HuH-7.5 (cell line): ENCODE data around the gene HINT2.

Experiments used
- DNase-seq: peaks from one replicate; pipeline ENCODE4 v3.0.0; 2011; ENCODE audit warnings: low spot score

The HINT2 gene

GRCh38 chr9:35814841-35815543 lies at the start of gene HINT2:
HINT2 (minus strand) TSS chr9:35815042; CDS start chr9:35814979, 63 bp downstream.
- DNase-seq = peak; percentile 92

GRCh38 chr9:35863583-35863982 lies 48.7 kb upstream of the HINT2 start:
- DNase-seq = no peak

GRCh38 chr9:35862328-35862727 lies 47.5 kb upstream of the HINT2 start:
- DNase-seq = no peak

- no peak for DNase-seq
Observed at GRCh38 chr9:35861161-35861897, 46.5 kb upstream of the HINT2 start.

GRCh38 chr9:35859990-35860339 lies 45.1 kb upstream of the HINT2 start:
- DNase-seq = no peak

- DNase-seq = no peak
Observed at GRCh38 chr9:35859310-35859989, 44.6 kb upstream of the HINT2 start.

GRCh38 chr9:35858458-35858857 lies 43.6 kb upstream of the HINT2 start:
- DNase-seq = no peak

GRCh38 chr9:35856882-35857281 lies 42.0 kb upstream of the HINT2 start:
- DNase-seq = no peak

GRCh38 chr9:35856206-35856605 lies 41.4 kb upstream of the HINT2 start:
- no peak for DNase-seq

- no peak for DNase-seq
Observed at GRCh38 chr9:35854091-35854762, 39.4 kb upstream of the HINT2 start.

- DNase-seq = no peak
Observed at GRCh38 chr9:35852876-35853865, 38.3 kb upstream of the HINT2 start.

- DNase-seq = no peak
Observed at GRCh38 chr9:35852267-35852815, 37.5 kb upstream of the HINT2 start.

GRCh38 chr9:35847792-35848572 lies 33.1 kb upstream of the HINT2 start:
- no peak for DNase-seq

GRCh38 chr9:35845824-35846771 lies 31.3 kb upstream of the HINT2 start:
- DNase-seq = no peak

- DNase-seq = no peak
Observed at GRCh38 chr9:35844628-35845270, 29.9 kb upstream of the HINT2 start.

GRCh38 chr9:35842795-35843194 lies 28.0 kb upstream of the HINT2 start:
- DNase-seq = no peak

- no peak for DNase-seq
Observed at GRCh38 chr9:35842020-35842745, 27.3 kb upstream of the HINT2 start.

- no peak for DNase-seq
Observed at GRCh38 chr9:35841645-35841900, 26.7 kb upstream of the HINT2 start.
